Loucy (cell line): ENCODE data around the gene CACNA1D.

Source experiments
- H2AFZ ChIP-seq: fragments of 200-600 bp; sonication (generic); 2 replicates; pipeline ENCODE4 v1.6.0; 2016; ENCODE audit warnings: antibody characterized with exemption, mild to moderate bottlenecking, low read length, moderate library complexity
- H3F3A ChIP-seq: fragments of 200-600 bp; 2 replicates; pipeline ENCODE4 v1.6.0; 2016; ENCODE audit warnings: antibody characterized with exemption, low read depth, mild to moderate bottlenecking
- H3K27me3 ChIP-seq: fragments of 200-600 bp; sonication (generic); 2 replicates; pipeline ENCODE4 v1.6.1; 2014; ENCODE audit warnings: low read length, mild to moderate bottlenecking; ENCODE audit not compliant: insufficient read depth, poor library complexity, severe bottlenecking
- H3K36me3 ChIP-seq: fragments of 200-600 bp; sonication (generic); 2 replicates; pipeline ENCODE4 v1.6.1; 2016; ENCODE audit warnings: low read length; ENCODE audit not compliant: insufficient read depth
- H3K4me1 ChIP-seq: fragments of 200-600 bp; sonication (generic); 2 replicates; pipeline ENCODE4 v1.5.1; 2014; ENCODE audit warnings: low read length, mild to moderate bottlenecking; ENCODE audit not compliant: insufficient read depth, poor library complexity, severe bottlenecking
- H3K4me2 ChIP-seq: fragments of 200-600 bp; sonication (generic); 2 replicates; pipeline ENCODE4 v1.6.0; 2014; ENCODE audit warnings: antibody characterized with exemption, low read length, low read depth, mild to moderate bottlenecking; ENCODE audit not compliant: poor library complexity, severe bottlenecking
- H3K4me3 ChIP-seq: fragments of 200-600 bp; sonication (generic); 2 replicates; pipeline ENCODE4 v1.5.1; 2014; ENCODE audit warnings: low read length, mild to moderate bottlenecking, mixed read lengths; ENCODE audit not compliant: poor library complexity, severe bottlenecking
- H3K79me2 ChIP-seq: fragments of 200-600 bp; sonication (generic); 2 replicates; pipeline ENCODE4 v1.6.1; 2014; ENCODE audit warnings: low read length; ENCODE audit not compliant: insufficient read depth
- H3K9ac ChIP-seq: fragments of 200-600 bp; sonication (generic); 2 replicates; pipeline ENCODE4 v1.6.0; 2014; ENCODE audit warnings: mild to moderate bottlenecking, low read depth, low read length, moderate library complexity; ENCODE audit not compliant: poor library complexity, severe bottlenecking
- H3K9me2 ChIP-seq: fragments of 200-600 bp; sonication (generic); replicated peaks from 2 replicates; pipeline ENCODE4 v1.6.1; 2016; ENCODE audit warnings: low read depth, low read length, mixed read lengths
- H3K9me3 ChIP-seq: fragments of 200-600 bp; sonication (generic); 2 replicates; pipeline ENCODE4 v1.6.1; 2014; ENCODE audit warnings: mild to moderate bottlenecking, antibody characterized with exemption, low read length, low read depth; ENCODE audit not compliant: insufficient read depth
- H4K20me1 ChIP-seq: fragments of 200-600 bp; sonication (generic); 2 replicates; pipeline ENCODE4 v1.6.0; 2014; ENCODE audit warnings: antibody characterized with exemption, low read length, mild to moderate bottlenecking; ENCODE audit not compliant: insufficient read depth, poor library complexity, severe bottlenecking
- CTCF ChIP-seq: fragments of 200-600 bp; sonication (generic); conservative IDR thresholded peaks from 2 replicates; pipeline ENCODE4 v1.5.1; 2014; ENCODE audit warnings: mild to moderate bottlenecking, antibody characterized with exemption, low read length
- EZH2phosphoT487 ChIP-seq: fragments of 200-600 bp; IDR thresholded peaks from 2 replicates; pipeline ENCODE4 v1.6.1; 2018; ENCODE audit warnings: antibody characterized with exemption, mild to moderate bottlenecking, moderate library complexity, borderline replicate concordance

The CACNA1D gene

DNA sequence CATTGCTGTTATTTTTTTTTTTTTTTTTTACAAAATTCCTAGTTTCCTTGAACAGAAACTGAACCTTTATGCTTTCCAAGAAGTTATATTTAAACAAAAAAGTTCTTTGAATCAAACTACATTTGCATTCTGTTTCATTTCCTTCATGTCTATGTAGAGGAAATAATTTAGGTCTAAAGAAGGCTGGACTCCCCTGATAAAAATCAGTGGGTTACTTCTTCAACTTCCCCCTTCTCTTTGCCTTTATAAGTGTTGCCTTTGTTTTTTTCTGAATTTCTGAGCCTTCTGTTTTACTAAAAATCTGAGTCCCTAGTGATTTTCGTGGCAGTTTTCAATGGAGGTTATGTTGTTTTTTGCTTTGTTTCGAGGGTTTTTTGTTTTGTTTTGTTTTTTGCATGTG, 199.0 kb downstream of the CACNA1D start:
- no peak overlapping the region for H3K9ac ChIP-seq
- H2AFZ ChIP-seq, result no peak overlapping the region
- no peaks in the 10 kb centered on the region for H4K20me1 ChIP-seq
- no peak overlapping the region for H3K4me2 ChIP-seq
- no peaks in the 10 kb centered on the region for H3K9me3 ChIP-seq
- peaks cover 36% of the 10 kb centered on the region for H3K27me3 ChIP-seq
- H3K79me2 ChIP-seq, result no peaks in the 10 kb centered on the region
- H3K4me1 ChIP-seq, result no peaks in the 10 kb centered on the region
- no peaks in the 10 kb centered on the region for H3F3A ChIP-seq
- TF ChIP-seq EZH2phosphoT487 (no peak), CTCF (no peak)
- no peaks in the 10 kb centered on the region for H3K9me2 ChIP-seq
- H3K4me3 ChIP-seq, result no peak overlapping the region
- H3K36me3 ChIP-seq, result no peaks in the 10 kb centered on the region

GRCh38 chr3:53694046-53694445, 199.6 kb downstream of the CACNA1D start:
- no peak overlapping the region for H3K9ac ChIP-seq

DNA sequence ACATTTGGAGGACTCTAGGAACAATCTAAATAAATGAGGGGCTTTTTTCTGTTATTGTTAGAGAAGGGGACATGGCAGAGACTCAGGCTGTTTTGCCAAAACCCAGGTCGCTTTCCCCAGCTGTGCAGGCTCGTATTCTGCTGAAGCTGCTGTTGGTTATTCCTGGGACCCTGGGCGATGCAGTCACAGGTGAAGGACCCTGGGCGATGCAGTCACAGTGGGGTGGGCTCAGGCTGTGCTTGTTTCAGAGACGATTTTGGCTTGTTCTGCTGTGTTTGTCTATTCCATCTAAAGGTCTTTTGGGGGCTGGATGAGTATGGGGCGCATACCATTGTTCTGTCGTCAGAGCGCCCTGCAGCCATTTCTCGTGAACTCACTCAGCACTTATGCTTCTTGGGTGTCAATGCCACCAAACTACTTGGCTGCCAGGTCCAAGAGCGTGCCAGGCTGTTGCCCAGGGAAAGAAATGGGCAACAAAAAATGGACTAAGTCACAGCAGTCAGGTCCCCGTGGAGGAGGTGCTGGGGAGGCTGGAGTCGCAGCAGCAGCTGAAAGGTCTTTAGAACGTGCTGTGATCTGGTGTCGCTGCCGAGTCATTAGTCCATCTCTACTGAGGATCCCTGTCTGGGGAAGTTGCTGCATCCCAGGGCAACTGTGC, 200.4 kb downstream of the CACNA1D start:
- Histone ChIP-seq H3K9me2 (no peaks in the 10 kb centered on the region), H3K79me2 (no peaks in the 10 kb centered on the region), H3K27me3 (peaks cover 34% of the 10 kb centered on the region), H3K36me3 (no peaks in the 10 kb centered on the region), H3K4me3 (no peak overlapping the region), H3K4me2 (no peak overlapping the region), H3F3A (no peaks in the 10 kb centered on the region), H3K9ac (no peak overlapping the region), H3K4me1 (no peaks in the 10 kb centered on the region), H2AFZ (no peak overlapping the region), H3K9me3 (no peaks in the 10 kb centered on the region), H4K20me1 (no peaks in the 10 kb centered on the region)
- TF ChIP-seq EZH2phosphoT487 (no peak), CTCF (no peak)

More at GRCh38 chr3:53694046-53694445, 199.6 kb downstream of the CACNA1D start:
- Histone ChIP-seq H3K4me2 (no peak overlapping the region), H3K79me2 (no peaks in the 10 kb centered on the region), H3K9me2 (no peaks in the 10 kb centered on the region), H3K4me3 (no peak overlapping the region), H3K9me3 (no peaks in the 10 kb centered on the region), H4K20me1 (no peaks in the 10 kb centered on the region), H3K4me1 (no peaks in the 10 kb centered on the region), H3K27me3 (peaks cover 36% of the 10 kb centered on the region), H3K36me3 (no peaks in the 10 kb centered on the region), H2AFZ (no peak overlapping the region), H3F3A (no peaks in the 10 kb centered on the region)
- TF ChIP-seq CTCF (no peak), EZH2phosphoT487 (no peak)
